Occipital lobe (tissue), 2 donors: Measurements from ENCODE around the gene OR10A3. TPM values are rescaled to one million over a fixed set of nuclear protein-coding genes. Genes with fewer than 3 reads are reported as not detected.
"Not testable (repeated sequence)": the region's sequence is repeated elsewhere in the genome, so short reads cannot be mapped to it uniquely, and the experiment has no call there.

Experiments
- DNase-seq: peaks from one replicate; lab custom pipeline; 2025; lab: John Stamatoyannopoulos, UW
- total RNA-seq: library from RNA; depleted of rRNA; stranded (reverse); fragments of >200 nt; gene quantifications from one replicate; pipeline ENCODE4 v1.2.3, GENCODE V29; 2014

Gene OR10A3
- total RNA-seq: not detected

GRCh38 chr11:7941608-7942007 is at the start of gene OR10A3:
Gene OR10A3, minus strand, starts transcription at chr11:7941708. Its CDS starts 2,188 bp downstream, at chr11:7939520.
- no peak for DNase-seq

DNA sequence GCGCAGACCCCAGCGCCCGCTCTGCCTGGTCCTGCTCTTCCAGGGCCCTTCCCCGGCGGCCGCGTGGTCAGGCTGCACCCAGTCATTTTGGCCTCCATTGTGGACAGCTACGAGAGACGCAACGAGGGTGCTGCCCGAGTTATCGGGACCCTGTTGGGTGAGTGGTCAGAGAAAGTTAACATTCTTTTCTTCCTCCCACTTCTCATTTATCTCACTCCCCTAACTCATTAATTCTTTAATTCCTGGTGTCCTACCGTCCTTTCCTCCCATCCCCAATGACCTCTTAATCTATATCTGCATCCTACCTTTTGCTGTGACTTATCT is 46.0 kb upstream of the OR10A3 start:
- DNase-seq: not testable (repeated sequence)

GRCh38 chr11:7986768-7987559 is 45.5 kb upstream of the OR10A3 start, which contains the start of gene EIF3F:
Gene EIF3F, plus strand, starts transcription at chr11:7987337. Its CDS starts 16 bp downstream, at chr11:7987353.
- peak; percentile 92 for DNase-seq

DNA sequence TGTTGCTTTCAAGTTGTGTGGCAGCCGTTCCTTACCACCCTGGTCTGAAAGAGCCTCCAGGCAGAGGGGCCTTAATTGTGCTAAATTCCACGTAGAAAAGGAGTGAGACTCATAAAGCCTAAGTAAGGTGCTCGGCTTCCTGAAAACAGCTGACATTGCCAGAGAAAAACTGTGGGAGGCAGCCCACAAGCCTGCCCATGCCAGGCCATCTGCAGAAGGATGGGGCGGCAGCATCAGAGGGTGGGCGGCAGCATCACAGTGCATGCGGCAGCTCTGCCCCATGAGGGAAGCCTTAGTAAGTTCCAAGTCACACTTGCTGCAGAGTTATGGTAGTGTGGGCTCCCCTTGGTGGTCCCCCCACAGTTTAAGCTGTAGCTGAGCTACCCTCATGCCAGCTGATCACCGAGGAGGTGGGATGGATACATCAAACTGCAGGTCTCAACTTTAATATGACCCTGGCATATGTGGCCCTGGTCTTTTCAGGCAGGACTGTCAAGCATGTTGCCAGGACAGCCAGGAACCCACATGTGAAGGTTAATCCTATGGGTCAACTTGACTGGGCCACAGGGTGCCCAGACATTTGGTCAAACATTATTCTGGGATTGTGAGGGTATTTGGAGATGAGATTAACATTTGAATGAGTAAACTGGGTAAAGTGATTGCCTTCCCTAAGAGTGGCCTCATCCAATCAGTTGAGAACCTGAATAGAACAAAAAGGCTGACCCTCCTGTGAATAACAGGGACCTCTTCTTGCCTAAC is 42.5 kb upstream of the OR10A3 start:
- DNase-seq: no peak

GRCh38 chr11:7982582-7983119 is 41.1 kb upstream of the OR10A3 start:
- no peak for DNase-seq

GRCh38 chr11:7981619-7982157 is 40.2 kb upstream of the OR10A3 start:
- no peak for DNase-seq

GRCh38 chr11:7977232-7977917 is 35.9 kb upstream of the OR10A3 start:
- no peak for DNase-seq

GRCh38 chr11:7974668-7975067 is 33.2 kb upstream of the OR10A3 start:
- DNase-seq: no peak

DNA sequence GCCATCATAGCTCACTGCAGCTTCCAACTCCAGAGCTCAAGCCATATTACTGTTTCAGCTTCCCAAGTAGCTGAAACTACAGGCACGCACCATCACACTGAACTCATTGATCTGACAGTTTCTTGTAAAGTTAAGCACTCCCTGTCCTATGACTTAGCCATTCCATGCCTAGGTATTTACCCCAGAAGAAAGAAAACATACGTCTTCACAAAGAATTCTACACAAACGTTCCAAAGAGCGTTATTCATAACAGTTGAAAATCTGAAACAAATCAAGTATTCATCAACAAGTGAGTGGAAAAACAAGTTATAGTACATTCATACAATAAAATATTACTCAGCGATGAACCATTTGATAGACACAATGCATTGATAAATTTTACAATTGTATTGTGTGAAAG is 31.5 kb upstream of the OR10A3 start:
- no peak for DNase-seq

- DNase-seq: no peak
Observed at GRCh38 chr11:7971846-7972245, 30.3 kb upstream of the OR10A3 start.

DNA sequence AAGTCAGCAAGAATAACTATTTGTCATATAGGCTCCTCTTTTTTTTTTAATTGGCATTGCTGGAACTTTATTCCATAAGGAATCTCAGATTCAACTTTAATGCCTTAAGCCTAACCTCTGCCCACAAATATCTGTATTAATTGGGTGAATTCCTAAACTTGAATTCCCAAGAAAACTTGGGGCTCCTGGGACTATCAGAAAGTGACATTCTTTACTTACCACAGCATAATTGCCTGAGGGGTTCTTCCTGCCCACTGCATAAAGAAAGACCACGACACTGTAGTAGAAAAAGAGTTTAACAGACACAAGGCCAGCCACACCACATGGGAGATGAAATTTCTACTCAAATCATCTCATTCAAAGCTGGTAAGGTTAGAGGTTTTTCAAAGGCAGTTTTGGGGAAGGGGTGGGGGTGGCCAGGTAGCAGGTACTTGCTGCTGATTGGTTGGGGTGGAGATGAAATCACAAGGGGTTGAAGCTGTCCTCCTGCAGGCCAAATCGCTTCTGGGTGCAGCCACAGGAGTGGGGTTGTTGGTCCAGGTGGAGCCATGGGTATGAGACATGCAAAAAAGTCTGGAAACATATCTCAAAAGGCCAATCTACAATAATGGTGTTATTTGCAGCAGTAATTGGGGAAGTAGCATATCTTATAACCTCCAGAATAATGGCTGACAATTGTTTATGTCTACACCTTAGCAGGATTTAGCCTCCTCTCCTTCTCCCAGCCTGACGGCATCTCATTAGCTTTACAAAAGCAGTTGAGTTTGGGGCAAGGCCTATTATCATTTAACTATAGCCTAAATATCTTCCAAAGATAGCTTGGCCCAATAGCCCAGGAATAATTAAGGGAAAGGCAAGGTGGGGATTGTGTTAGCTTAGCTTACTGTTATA is 28.5 kb upstream of the OR10A3 start:
- no peak for DNase-seq

DNA sequence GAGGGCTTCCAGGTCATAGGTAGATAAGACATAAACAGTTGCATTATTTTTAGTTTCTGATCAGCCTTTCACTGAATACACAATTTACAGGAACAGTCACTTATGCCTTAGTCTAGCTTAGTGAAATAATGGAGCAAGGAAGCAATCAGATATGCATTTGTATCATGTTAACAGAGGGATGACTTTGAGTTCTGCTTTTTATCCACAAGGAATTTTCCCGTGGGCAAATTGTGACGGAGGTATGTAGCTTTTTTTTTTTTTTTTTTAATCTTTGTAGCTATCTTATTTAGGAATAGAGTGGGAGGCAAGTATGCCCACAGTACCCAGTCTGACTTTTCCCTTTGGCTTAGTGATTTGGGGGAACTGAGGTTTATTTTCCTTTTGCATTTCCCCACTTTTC is 27.2 kb upstream of the OR10A3 start:
- no peak for DNase-seq

DNA sequence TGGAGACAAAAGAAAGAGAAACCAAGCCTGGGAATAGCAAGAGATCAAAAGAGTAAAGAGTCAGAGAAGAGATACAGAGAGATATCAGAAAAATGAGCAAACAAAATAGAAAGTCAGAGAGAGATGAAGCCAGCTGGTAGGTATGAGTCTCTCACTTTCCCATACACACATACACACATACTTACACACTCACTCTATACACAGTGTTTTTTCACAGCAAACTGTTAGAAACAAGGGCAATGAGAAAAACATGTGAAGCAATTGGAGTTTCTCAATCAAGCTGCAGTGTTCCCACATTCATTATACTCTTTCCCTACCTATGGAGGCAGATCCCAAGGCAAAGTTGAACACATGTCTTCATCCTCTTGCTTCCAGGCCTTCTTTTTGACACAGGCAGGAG is 26.3 kb upstream of the OR10A3 start:
- no peak for DNase-seq

GRCh38 chr11:7967097-7967496 is 25.6 kb upstream of the OR10A3 start:
- no peak for DNase-seq

- DNase-seq: no peak
Observed at GRCh38 chr11:7965386-7965785, 23.9 kb upstream of the OR10A3 start, which contains the start of gene NLRP10. Gene NLRP10, minus strand, starts transcription at chr11:7965447. Its CDS starts 1,952 bp downstream, at chr11:7963495.

DNA sequence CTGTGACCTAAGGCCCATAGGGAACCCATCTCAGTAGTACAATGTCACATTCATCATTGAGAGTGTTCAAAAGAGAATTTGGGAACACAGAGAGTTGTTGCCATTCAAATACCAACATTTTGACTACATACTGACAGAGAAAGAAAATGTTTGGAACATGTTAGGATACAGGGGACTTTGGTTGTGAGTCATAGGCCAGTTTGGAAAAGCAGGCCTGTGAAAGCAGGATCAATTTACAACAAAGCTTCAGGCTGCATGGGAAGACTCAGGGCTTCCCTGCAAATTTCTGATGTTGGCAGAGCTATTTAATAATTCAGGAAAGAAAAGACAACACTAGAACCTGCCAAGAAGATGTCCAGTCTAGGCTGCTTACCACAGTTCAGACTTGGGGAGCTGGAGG is 23.4 kb upstream of the OR10A3 start:
- DNase-seq: no peak

- no peak for DNase-seq
Observed at GRCh38 chr11:7964261-7964660, 22.8 kb upstream of the OR10A3 start.

GRCh38 chr11:7955191-7955590 is 13.7 kb upstream of the OR10A3 start:
- no peak for DNase-seq

GRCh38 chr11:7949934-7950333 is 8.4 kb upstream of the OR10A3 start:
- no peak for DNase-seq

- DNase-seq: no peak
Observed at GRCh38 chr11:7944123-7944522, 2.6 kb upstream of the OR10A3 start.

DNA sequence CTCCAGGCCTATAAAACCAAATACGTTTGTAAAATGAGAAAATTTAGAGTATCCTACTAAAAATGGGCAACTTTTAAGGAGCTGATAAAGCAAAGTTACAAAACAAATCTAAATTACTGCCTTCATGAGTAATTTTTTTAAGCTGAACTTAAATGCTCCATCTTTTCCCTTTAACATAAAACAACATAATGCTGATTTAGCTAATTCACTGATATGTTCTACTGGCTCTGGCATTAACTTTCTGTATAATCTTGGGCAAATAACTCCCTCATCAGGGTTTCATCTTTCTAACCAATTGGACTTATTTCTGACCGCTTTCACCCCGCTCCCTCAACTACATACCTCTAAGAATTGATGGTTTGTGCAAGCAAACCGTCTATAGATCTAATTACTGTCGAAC is 362 bp downstream of the OR10A3 start:
- DNase-seq: no peak
